NB4 (cell line): Measurements from ENCODE around the gene HAPLN3.

Experiments
- DNase-seq: peaks from one replicate; pipeline ENCODE4 v3.0.0; 2010; ENCODE audit warnings: low read depth
- H3K4me3 ChIP-seq: one replicate; pipeline ENCODE4 v1.5.1; 2011; ENCODE audit warnings: mild to moderate bottlenecking, low read depth, low read length, moderate library complexity
- MAX ChIP-seq: IDR thresholded peaks from 2 replicates; pipeline ENCODE4 v1.6.1; 2011; ENCODE audit warnings: low read depth, low read length
- MYC ChIP-seq: IDR thresholded peaks from 2 replicates; pipeline ENCODE4 v1.6.1; 2011; ENCODE audit warnings: low read depth, low read length
- POLR2A ChIP-seq: IDR thresholded peaks from 2 replicates; pipeline ENCODE4 v1.6.1; 2011; ENCODE audit warnings: mild to moderate bottlenecking; ENCODE audit not compliant: insufficient read length; ENCODE audit errors: extremely low read depth
- TF ChIP-seq, protein P1 (sequence below): IDR thresholded peaks from one replicate; pipeline ENCODE4 v1.5.1; 2012; ENCODE audit warnings: low read depth, low read length

The HAPLN3 gene

DNA sequence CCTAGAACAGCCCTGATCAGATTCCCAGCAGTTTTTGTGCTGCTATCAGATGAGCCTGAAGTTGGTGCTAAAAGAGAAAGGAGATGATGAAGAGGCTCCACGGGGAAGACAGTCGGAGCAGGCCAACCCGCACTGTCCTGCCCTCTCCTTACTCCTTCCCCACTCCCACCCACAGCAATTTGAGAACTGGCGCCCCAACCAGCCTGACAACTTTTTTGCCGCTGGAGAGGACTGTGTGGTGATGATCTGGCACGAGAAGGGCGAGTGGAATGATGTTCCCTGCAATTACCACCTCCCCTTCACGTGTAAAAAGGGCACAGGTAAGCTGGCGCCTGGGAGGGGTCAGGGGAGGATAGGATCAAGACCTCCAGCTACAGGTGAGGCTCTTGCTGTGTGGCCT is 22.6 kb downstream of the HAPLN3 start:
- no peak for DNase-seq
- TF ChIP-seq POLR2A: no peak
- no peak for TF ChIP-seq MAX
- H3K4me3 ChIP-seq: no peak overlapping the region

- DNase-seq: no peak
- H3K4me3 ChIP-seq: no peak overlapping the region
- TF ChIP-seq POLR2A (no peak), MAX (no peak), MYC (no peak)
- TF ChIP-seq, protein P1, sequence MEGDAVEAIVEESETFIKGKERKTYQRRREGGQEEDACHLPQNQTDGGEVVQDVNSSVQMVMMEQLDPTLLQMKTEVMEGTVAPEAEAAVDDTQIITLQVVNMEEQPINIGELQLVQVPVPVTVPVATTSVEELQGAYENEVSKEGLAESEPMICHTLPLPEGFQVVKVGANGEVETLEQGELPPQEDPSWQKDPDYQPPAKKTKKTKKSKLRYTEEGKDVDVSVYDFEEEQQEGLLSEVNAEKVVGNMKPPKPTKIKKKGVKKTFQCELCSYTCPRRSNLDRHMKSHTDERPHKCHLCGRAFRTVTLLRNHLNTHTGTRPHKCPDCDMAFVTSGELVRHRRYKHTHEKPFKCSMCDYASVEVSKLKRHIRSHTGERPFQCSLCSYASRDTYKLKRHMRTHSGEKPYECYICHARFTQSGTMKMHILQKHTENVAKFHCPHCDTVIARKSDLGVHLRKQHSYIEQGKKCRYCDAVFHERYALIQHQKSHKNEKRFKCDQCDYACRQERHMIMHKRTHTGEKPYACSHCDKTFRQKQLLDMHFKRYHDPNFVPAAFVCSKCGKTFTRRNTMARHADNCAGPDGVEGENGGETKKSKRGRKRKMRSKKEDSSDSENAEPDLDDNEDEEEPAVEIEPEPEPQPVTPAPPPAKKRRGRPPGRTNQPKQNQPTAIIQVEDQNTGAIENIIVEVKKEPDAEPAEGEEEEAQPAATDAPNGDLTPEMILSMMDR: no peak
Observed at GRCh38 chr15:88872106-88872505, 23.2 kb downstream of the HAPLN3 start.

GRCh38 chr15:88871313-88871712 is 24.0 kb downstream of the HAPLN3 start:
- no peak for TF ChIP-seq MYC
- no peak for TF ChIP-seq POLR2A
- TF ChIP-seq MAX: no peak
- TF ChIP-seq, protein P1: no peak
- H3K4me3 ChIP-seq: no peak overlapping the region
- DNase-seq: no peak

DNA sequence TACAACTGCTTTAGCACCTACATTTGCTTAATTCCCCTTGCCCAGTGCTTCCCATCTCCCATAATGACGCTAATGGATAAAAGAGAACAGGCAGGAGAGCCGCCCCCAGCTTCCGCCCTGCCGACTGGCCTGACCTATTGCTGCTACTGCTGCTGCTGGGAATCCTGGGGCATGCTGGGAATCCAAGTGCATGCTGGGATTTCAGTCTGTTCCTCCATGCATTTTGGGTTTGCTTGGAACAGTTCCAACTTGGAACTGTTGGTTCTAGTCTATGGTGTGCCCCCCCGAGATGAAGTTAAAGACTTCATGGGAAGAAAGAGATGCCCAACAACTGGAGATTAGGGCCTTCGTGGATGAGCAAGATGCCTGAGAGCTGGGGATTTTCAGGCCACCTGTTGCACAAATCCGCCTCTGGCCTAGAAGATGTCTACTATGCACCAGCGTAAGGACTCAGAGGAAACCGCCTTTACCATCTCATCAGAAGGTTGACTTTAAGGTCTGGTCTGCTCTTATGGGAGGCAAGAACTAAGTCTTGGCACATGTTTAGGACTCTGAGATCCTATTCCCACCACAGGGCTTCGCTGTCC is 29.0 kb downstream of the HAPLN3 start:
- TF ChIP-seq MAX (no peak), MYC (no peak), POLR2A (no peak)
- TF ChIP-seq, protein P1: no peak
- no peak for DNase-seq
- no peak overlapping the region for H3K4me3 ChIP-seq

DNA sequence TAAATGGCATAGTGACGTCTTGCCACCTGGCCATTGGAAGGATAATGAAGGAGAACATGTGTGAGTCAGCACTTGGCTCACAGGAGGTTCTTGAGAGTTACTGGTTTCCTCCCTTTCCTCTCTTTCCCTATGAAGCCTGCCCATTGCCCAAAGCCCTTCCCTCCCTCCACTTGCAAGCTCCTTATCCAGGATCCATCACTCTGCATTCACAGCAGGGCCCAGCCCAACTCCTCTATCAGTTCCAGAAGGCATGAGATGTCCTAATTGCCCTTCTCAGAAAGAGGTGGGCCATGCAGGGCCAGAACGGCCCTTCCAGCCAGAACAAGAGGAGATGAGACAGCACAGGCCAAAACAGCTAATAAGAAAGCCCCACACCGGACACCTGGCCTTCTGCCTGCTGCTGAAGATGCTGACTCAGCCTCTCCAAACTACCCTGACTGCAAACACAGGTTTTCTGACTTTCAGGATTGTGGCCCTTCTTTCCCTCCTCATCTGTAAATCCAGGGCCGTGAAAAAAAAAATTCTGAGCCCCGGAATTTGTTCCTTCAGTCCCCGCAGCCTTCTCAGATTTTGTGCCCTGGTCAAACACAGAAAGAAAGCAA is 29.7 kb downstream of the HAPLN3 start:
- TF ChIP-seq MAX: no peak
- no peak for TF ChIP-seq MYC
- no peak for TF ChIP-seq POLR2A
- TF ChIP-seq, protein P1: no peak
- H3K4me3 ChIP-seq: no peak overlapping the region
- DNase-seq: no peak

- H3K4me3 ChIP-seq: no peak overlapping the region
- TF ChIP-seq, protein P1: no peak
- TF ChIP-seq MYC: no peak
- TF ChIP-seq MAX: no peak
- TF ChIP-seq POLR2A: no peak
- DNase-seq: no peak
Observed at GRCh38 chr15:88864861-88865497, 30.4 kb downstream of the HAPLN3 start.
